GM06990 (cell line): ENCODE measurements around the gene SDK1.

Experiments used
- DNase-seq: peaks from one replicate; pipeline ENCODE4 v3.0.0-alpha.2; 2011; ENCODE audit not compliant: insufficient read length; ENCODE audit errors: extremely low read depth
- H3K27me3 ChIP-seq: replicated peaks from 2 replicates; pipeline ENCODE4 v1.6.0; 2011; ENCODE audit warnings: low read length; ENCODE audit not compliant: control insufficient read depth, insufficient read depth
- H3K36me3 ChIP-seq: 2 replicates; pipeline ENCODE4 v1.5.1; 2011; ENCODE audit warnings: low read length; ENCODE audit not compliant: control insufficient read depth, insufficient read depth
- H3K4me3 ChIP-seq: replicated peaks from 2 replicates; pipeline ENCODE4 v1.5.1; 2011; ENCODE audit warnings: low read depth, mild to moderate bottlenecking, control low read depth, low read length
- TF ChIP-seq, protein P1 (sequence below): IDR thresholded peaks from 2 replicates; pipeline ENCODE4 v1.5.1; 2011; ENCODE audit warnings: low read length, control low read depth, mild to moderate bottlenecking, inconsistent platforms; ENCODE audit not compliant: insufficient read depth, poor library complexity, severe bottlenecking

Gene SDK1

DNA sequence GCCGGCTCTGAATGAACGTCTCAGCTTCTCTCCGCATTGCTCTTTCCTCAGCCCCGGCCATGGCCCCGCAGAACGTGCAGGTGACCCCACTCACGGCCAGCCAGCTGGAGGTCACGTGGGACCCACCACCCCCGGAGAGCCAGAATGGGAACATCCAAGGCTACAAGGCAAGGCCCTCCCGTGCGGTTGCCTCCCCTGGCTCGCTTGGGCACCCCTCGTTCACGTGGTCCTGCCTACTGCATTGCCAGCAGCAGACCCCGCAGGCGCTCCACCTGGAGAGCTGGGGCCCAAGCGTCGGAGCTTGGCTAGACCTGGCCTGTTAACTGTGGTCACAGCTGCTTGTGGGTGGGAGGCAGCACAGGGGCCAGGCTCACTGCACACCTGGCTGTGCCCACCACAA is 904.8 kb downstream of the SDK1 start:
- no peaks in the 10 kb centered on the region for H3K27me3 ChIP-seq
- DNase-seq = no peak
- no peaks in the 10 kb centered on the region for H3K36me3 ChIP-seq
- no peak overlapping the region for H3K4me3 ChIP-seq
- TF ChIP-seq, protein P1, sequence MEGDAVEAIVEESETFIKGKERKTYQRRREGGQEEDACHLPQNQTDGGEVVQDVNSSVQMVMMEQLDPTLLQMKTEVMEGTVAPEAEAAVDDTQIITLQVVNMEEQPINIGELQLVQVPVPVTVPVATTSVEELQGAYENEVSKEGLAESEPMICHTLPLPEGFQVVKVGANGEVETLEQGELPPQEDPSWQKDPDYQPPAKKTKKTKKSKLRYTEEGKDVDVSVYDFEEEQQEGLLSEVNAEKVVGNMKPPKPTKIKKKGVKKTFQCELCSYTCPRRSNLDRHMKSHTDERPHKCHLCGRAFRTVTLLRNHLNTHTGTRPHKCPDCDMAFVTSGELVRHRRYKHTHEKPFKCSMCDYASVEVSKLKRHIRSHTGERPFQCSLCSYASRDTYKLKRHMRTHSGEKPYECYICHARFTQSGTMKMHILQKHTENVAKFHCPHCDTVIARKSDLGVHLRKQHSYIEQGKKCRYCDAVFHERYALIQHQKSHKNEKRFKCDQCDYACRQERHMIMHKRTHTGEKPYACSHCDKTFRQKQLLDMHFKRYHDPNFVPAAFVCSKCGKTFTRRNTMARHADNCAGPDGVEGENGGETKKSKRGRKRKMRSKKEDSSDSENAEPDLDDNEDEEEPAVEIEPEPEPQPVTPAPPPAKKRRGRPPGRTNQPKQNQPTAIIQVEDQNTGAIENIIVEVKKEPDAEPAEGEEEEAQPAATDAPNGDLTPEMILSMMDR = no peak

DNA sequence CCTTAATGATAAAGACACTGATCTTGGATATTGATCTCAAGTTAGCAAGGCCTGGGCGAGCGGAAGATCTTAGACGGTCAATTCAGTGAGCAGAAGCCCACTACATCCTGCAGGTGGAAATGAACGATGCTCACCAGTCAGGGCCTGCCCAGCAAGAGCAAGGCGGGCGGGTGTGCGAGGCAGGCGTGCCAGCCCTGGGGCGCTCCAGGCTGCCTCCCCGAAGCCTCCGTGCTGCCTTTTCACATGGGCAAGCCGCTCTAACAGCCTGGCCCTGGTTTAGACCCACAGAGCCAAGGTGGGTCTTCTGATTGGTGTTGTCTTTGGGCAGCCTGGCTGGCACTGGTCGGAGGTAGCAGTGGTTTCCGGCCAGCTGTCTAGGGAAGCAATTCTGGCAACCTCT is 906.0 kb downstream of the SDK1 start:
- no peak overlapping the region for H3K4me3 ChIP-seq
- no peaks in the 10 kb centered on the region for H3K27me3 ChIP-seq
- DNase-seq = no peak
- no peaks in the 10 kb centered on the region for H3K36me3 ChIP-seq
- TF ChIP-seq, protein P1 = no peak

DNA sequence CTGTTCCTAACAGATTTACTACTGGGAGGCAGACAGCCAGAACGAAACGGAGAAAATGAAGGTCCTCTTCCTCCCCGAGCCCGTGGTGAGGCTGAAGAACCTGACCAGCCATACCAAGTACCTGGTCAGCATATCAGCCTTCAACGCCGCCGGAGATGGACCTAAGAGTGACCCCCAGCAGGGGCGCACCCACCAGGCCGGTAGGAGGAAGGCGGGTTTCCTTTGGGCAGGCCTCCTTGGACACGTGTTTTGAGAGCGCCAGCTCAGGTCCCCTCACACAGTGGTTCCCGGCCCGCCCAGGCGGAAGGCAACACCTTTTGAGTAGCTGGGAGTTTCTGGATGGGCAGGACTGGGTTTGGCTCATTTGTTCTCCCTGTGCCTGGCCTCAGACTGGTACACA is 907.0 kb downstream of the SDK1 start:
- H3K36me3 ChIP-seq = no peaks in the 10 kb centered on the region

DNA sequence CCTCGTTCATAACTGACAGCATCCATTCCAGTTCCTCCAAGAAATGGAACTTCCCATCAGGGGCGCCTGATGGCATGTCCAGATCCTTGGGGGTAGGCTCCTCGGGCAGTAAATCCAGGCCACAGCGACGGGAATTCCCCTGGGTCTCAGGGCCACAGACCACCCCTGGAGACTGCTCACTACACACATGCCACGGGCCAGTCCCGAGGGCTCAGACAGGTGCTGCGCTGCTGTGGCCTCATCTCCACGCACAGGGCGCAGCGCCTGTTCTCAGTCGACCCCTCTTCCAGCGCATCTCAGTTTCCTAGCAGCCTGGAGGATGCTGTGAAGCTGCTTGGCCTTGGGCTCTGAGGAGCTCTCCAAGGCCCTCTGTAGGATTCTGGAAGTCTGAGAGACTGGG is 907.5 kb downstream of the SDK1 start:
- H3K4me3 ChIP-seq = no peak overlapping the region
- H3K36me3 ChIP-seq = no peaks in the 10 kb centered on the region
- no peak for DNase-seq
- TF ChIP-seq, protein P1 = no peak
- no peaks in the 10 kb centered on the region for H3K27me3 ChIP-seq

More for the DNA sequence above, 907.0 kb downstream of the SDK1 start:
- DNase-seq = no peak
- TF ChIP-seq, protein P1 = no peak
- no peak overlapping the region for H3K4me3 ChIP-seq
- H3K27me3 ChIP-seq = no peaks in the 10 kb centered on the region

DNA sequence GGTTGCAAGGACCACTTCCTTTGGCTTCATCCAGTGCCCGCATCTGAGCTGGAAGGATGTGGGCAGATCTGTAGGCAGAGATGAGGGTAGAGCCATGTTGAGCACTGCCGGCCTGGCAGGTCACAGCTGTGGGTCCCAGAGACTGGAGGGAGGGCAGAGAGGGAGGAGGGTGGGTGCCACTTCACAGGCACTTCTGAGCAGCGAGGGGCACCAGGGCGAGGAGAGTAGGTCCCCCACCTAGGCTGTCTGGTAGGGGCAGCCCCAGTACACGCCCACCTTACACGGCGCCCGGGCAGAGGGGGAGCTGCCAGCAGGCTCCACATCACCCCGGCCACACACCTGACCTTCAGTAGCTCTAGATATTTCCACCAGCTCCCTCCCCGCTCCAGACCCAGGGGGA is 908.1 kb downstream of the SDK1 start:
- TF ChIP-seq, protein P1 = no peak
- no peaks in the 10 kb centered on the region for H3K27me3 ChIP-seq
- DNase-seq = no peak
- H3K4me3 ChIP-seq = no peak overlapping the region
- H3K36me3 ChIP-seq = no peaks in the 10 kb centered on the region

DNA sequence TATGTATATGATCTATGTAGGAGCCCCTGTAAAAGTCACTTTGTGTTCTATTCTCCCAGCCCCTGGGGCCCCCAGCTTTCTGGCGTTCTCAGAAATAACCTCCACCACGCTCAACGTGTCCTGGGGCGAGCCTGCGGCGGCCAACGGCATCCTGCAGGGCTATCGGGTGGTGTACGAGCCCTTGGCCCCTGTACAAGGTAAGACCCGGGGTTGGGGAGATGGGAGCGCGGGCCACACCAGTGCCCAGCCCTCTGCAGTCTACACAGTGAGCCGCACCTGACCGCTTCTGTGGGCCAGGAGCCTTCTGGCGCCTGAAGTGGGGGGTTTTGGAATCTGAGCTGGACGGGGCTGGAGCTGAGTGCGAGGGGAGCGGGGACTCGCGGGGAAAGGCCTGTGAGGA is 908.9 kb downstream of the SDK1 start:
- no peaks in the 10 kb centered on the region for H3K36me3 ChIP-seq
- TF ChIP-seq, protein P1 = no peak
- no peak overlapping the region for H3K4me3 ChIP-seq
- DNase-seq = no peak
- H3K27me3 ChIP-seq = no peaks in the 10 kb centered on the region
